ENCODE data around the gene SLC25A34. TPM values are rescaled to one million over a fixed set of nuclear protein-coding genes. Genes with fewer than 3 reads are reported as not detected.

SLC25A34 gene
- total RNA-seq, 1 experiment from 2014 or later, result 1.1 TPM

GRCh38 chr1:15717418-15718125 is 18.5 kb upstream of the SLC25A34 start (continued):
- TF ChIP-seq ZNF532 (CRISPR knock-in tag; IDR thresholded peaks at IDR 0.05; ENCODE audit: borderline replicate concordance) (no peak), HMGA2 (CRISPR knock-in tag; IDR thresholded peaks at IDR 0.05) (no peak), GABPB1 (CRISPR knock-in tag; IDR thresholded peaks at IDR 0.05) (no peak), CREM (CRISPR knock-in tag; IDR thresholded peaks at IDR 0.05) (no peak)

GRCh38 chr1:15718199-15718601 is 17.9 kb upstream of the SLC25A34 start:
- TF ChIP-seq FOXJ3 (CRISPR knock-in tag; IDR thresholded peaks at IDR 0.05; ENCODE audit: borderline replicate concordance) (no peak), MLX (CRISPR knock-in tag; IDR thresholded peaks at IDR 0.05) (no peak), PREB (CRISPR knock-in tag; IDR thresholded peaks at IDR 0.05; ENCODE audit: borderline replicate concordance) (no peak), ZNF423 (CRISPR knock-in tag; IDR thresholded peaks at IDR 0.05) (no peak), ZNF281 (CRISPR knock-in tag; IDR thresholded peaks at IDR 0.05) (no peak), HMGA2 (CRISPR knock-in tag; IDR thresholded peaks at IDR 0.05) (no peak), E2F1 (CRISPR knock-in tag; IDR thresholded peaks at IDR 0.05) (no peak), MYBL2 (CRISPR knock-in tag; IDR thresholded peaks at IDR 0.05) (no peak), HMGXB4 (CRISPR knock-in tag; IDR thresholded peaks at IDR 0.05) (no peak), TCF7 (CRISPR knock-in tag; IDR thresholded peaks at IDR 0.05; ENCODE audit: low read depth) (no peak), ESRRA (CRISPR knock-in tag; IDR thresholded peaks at IDR 0.05; ENCODE audit: borderline replicate concordance) (no peak)
- H3K27ac Mint-ChIP-seq, result no peak overlapping the region; the same call in 1 of the 2 replicates
- no peak for ATAC-seq
- CTCF ChIA-PET, result interaction anchor here (1.1 kb wide), 1 partner anchor 16 kb away, joined by 4 read pairs; no protein-coding TSS in a partner anchor
- no peak overlapping the region for H3K4me3 Mint-ChIP-seq
- no peak for DNase-seq (ENCODE audit: low spot score)
- H3K36me3 Mint-ChIP-seq, result peaks cover 20% of the 10 kb centered on the region
- POLR2A ChIA-PET, result no interaction called here
- no peaks in the 10 kb centered on the region for H3K4me1 Mint-ChIP-seq
- H3K27me3 Mint-ChIP-seq (ENCODE audit: low read depth), result no peaks in the 10 kb centered on the region
- no peaks in the 10 kb centered on the region for H3K9me3 Mint-ChIP-seq

Data from WTC11 (cell line).